Astrocyte of the hippocampus (primary cell): ENCODE results near the gene PANK4.

Source experiments
- DNase-seq: peaks from one replicate; pipeline ENCODE4 v3.0.0; 2011; ENCODE audit warnings: low read depth, low spot score

Gene PANK4

DNA sequence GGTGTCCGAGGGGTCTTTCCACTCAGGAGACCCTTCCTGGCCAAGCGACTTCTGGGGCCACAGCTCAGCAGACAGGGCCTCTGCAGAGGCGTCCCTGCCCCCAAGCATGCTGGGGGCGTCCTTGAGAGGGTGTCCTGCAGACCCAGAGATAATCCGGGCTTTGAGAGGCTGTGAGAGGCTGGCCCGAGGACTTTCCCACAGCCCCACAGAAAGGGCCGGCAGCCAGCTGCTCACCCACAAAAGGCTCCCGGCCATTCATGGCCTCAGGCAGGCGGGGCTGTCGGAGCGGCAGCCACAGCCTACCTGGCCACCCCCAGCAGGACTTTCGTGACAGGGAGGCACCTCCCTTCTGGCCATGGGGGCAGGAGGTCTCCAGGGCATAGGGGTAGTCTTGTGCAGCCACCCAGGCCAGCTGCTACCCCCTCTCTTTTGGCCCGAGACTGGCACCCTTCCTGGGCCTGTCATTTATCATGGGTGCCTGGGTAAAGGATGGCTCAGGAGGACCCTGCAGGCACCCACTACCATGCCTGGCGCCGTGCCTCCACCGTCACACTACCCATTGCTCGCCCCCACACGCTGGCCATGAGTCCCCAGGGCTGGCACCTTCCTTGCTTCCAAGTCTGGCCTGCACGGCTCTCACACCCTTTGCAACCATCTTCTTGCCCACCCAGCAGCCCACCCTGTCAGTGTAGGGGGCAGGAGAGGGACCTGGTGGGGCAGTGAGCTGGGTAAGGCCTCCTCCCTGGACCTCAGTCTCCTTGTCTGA, 18.7 kb upstream of the PANK4 start:
- peak; percentile 78 for DNase-seq

DNA sequence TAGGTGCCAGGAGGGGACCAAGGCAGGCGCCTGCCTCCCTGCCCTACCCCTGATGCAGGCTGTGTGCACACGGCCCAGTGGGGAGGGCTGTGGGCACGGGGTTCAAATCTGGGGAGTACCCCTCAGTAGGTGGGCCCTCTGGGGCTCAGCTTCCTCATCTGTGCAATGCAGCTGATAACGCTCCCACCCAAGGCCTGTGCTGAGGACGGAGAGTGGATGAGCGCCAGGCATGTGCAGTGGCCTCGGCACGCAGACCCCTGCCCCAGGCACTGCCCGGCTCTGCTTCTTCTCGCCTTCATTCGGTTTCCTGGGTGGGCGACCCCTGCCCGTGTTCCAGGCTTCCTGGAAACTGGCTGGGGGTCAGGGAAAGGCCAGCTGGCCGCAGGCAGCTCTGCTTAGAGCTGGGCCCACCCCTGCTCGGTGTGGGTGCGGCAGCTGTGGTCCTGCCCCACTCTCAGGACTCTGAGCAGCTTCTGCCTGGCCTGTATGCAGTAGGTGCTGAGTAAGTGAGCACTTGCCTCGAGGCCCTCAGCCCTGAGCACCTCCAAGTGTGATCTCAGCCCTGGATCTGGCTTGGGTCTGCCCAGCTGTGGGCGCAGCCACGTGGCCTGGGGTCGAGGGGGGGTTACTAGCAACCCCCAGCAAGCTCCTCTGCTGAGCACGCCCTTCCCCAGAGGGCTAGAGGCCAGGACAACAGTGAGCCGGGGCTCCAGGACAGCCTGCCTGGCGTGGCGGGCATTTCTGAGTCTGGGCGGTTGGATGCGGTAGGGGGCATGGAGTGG, 17.9 kb upstream of the PANK4 start:
- DNase-seq, result peak; percentile 59

DNA sequence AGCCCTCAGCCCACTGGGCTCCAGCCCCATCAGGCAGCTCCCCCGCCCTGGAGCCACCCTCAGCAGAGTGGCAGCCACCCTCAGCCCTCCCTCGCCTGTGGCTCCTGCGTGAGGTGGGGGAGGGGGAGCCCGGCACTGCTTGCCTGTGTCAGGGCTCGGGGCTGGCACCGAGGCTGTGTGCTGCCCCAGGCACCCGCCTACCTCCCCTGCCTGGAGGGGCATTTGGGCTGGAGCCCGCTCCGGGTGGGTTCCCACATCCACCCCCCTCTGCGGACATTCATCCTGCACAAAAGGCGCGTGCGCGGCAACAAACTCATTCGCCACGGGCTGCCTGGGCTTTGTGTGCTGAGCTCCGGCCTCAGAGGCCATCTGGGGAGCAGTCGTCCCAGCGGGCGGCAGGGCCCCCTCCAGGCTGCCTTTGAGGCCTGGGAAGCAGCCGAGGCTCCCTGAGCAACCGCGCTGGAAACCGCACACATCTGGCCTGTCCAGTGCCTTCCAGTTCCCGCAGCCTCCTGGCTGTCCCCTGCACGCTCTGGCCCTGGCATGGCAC, 17.2 kb upstream of the PANK4 start:
- peak; percentile 69 for DNase-seq

DNA sequence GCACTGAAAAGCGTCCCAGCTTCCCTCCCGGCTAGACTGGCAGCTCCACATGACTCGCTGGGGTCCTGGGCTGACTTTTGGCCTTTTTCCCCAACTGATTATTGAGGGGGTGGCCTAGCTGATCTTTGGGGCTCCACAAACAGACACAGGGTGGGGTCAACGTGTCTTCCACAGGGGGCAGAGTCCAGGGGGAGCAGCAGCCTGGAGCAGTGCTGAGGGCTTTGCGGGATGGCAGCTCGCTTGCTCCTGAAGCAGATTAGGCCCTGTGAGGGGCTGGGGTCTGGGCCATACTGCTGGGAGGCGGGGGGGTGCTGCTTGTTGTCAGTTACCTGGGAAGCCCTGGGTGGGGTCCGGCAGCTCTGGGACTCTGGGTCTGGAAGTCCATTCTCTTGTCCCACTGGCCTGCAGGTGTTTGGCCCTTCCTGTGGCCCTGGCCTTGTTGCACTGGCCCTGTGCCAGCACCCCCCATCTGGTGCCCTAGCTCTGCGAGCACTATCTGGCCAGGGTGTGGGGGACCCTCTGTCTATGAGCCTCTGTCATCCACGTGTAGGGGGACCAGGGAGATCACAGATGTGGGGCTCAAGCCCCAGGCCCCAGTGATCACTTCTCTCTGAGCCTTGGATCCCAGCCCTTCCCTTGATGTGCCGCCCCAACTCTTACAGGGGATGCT, 16.0 kb upstream of the PANK4 start:
- DNase-seq, result no peak

DNA sequence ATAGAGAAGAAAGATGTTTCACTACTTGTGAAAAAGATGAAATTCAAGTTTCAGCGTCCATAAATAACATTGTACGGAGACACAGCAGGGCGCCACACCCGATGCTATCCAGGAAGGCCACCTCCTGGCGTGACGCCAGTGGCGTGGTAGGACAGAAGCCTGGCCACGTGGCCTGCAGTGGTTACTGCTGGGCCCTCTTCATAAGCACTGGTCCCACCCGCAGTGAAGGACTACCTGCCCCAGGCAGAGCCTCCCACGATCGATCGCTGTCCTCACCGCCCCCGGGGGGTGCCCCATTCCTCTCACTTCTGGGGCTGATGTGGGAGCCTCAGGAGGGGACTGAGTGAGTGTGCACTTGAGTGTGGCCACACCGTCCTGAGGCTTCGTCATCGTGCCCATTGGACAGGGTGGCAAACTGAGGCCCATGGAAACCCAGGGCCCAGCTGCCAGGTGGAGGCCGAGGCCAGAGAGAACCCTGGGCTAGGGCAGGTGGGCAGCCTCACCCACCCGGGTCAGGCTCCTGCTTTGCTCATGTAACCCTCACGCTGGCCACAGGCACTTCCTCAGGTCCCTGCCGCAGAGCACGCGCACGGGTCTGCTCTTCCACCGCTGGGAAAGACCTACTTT, 15.3 kb upstream of the PANK4 start:
- DNase-seq, result no peak

DNA sequence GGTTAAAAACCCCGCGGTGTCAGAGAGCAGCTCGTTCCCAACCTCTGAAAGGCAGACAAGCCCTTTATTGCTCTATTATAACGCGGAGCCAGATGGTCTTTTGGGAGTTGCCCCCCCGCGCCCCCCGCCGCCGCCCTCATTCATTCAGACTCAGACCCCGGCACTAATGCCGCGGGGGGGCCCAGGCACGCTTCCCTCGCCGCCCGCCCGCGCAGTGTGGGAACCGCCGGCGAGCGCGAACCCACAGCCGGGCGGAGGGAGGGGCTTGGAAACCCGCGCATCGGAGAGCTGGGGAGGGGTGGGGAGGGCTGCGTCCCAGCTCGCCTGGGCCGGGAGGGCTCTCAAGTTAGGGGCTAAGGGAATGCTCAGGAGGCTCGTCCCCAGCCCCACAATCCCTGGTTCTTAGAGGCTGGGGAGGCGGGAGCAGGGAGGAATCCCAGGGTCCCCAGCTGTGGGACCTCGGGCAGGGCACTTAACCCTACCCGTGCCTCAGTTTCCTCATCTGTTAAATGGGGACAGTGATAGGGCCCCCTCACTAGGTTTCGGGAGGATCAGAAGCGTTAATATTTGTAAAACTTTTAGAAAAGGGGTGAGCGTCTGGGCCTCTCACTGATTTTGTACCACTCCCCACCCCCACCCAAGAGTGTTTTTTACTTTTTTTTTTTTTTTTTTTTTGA, 14.6 kb upstream of the PANK4 start:
- DNase-seq, result peak; percentile 57

DNA sequence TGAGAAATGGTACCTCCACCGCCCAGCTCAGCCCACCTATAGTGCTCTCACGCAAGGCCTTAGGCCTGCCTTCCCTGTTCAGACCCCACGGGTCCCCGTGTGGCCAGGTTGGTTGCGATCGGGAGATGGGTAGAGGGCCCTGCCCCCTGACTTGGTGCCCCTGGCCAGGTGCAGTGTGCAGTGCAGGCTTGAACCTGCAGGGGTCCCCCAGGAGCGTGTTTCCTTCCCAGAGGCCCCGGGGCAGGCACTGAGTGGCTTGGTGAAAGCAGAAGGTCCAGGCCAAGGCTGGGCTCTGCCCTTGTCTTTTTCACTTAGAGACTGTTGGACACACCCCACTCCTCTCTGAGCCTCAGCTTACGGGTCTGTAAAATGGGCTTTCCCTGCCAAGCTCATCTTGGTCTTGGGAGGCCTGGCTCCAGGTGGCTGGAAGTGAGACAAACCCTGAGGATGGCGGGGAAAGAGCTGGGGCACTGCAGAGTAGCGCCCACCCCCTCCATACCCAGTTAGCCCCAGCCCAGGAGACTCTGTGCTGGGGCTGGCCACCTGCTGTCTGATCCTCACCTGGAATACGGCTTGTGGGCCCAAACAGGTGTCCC, 13.0 kb upstream of the PANK4 start:
- DNase-seq, result no peak

DNA sequence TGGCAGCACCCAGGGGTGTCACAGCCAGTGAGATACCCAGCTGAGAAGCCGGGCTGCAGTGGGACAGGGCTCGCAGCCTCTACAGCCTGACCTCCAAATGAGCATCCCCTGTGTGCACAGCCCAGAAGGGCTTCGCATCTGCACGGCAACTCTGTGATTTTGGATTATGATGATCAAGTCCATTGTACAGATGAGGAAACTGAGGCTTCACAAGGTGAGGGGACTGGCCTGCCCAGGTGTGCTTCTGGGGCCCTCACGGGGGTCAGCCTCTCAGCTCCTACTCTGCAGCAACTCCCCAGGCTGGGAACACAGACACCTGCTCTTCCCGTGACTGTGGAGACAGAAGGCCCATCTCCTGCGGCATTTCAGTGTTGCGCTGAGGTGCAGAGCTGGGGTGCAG, 12.5 kb upstream of the PANK4 start:
- DNase-seq, result no peak

DNA sequence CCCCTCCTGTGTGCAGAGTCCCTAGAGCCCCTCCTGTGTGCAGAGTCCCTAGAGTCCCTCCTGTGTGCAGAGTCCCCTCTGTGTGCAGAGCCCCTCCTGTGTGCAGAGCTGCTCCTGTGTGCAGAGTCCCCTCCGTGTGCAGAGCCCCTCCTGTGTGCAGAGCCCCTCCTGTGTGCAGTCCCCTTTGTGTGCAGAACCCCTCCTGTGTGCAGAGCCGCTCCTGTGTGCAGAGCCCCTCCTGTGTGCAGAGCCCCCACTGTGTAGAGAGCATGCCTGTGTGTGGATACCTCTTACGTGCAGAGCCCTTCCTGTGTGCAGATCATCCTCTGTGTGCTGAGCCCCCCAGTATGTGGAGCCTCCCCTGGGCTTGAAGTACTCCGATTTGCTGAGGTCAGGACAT, 12.0 kb upstream of the PANK4 start:
- no peak for DNase-seq

DNA sequence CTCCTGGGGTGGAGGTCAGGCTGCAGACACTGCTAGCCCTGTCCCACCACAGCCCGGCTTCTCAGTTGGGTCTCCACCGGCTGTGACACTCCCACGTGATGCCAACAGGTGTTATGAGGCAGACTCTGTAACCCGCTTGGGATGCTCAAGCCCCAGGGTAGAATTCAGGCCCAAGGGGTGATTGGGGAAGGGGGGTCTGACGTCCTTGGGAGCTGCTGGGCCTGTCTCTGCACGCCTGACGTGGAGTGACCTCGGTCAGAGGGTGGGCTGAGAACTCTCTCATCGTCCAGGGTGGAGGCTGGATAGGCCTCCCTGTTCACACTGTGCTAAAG, 11.4 kb upstream of the PANK4 start:
- no peak for DNase-seq

DNA sequence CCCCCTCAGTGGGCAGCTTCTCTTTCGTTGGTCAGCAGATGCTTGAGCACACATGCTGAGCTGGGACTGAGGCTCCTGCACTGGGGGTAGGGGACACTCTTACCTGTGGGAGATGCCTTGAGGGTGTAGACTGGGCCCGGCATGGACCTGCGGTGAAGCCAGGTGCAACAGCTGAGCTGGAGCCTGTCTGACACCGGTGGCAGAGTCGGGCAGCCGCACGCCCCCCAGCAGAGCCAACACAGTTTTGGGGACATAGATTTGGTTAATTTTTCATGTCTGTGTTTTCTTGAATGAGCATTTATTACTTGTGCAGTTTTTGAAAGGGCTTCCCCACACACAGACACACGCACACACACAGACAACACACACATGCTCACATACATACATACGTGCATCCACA, 9.6 kb upstream of the PANK4 start:
- no peak for DNase-seq

DNA sequence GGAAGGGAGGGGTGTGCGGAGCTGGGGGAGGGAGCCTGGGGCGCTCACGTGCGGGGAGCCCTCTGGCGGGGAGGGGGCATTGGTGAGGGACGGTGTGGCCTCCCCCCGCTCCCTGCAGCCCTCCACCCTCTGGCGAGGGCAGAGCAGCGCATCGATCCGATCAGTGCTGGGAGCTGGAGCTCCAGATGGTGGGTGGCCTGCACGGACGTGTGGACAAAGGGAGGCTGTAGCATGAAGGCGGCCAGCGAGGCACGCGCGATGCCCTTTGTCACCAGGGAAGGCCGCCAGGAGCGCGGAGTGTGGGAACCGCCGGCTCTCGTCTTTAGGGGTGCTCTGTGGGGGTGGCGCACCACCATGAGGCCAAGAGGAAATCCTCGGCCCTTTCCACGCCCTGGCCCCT, 9.1 kb upstream of the PANK4 start:
- DNase-seq, result no peak

DNA sequence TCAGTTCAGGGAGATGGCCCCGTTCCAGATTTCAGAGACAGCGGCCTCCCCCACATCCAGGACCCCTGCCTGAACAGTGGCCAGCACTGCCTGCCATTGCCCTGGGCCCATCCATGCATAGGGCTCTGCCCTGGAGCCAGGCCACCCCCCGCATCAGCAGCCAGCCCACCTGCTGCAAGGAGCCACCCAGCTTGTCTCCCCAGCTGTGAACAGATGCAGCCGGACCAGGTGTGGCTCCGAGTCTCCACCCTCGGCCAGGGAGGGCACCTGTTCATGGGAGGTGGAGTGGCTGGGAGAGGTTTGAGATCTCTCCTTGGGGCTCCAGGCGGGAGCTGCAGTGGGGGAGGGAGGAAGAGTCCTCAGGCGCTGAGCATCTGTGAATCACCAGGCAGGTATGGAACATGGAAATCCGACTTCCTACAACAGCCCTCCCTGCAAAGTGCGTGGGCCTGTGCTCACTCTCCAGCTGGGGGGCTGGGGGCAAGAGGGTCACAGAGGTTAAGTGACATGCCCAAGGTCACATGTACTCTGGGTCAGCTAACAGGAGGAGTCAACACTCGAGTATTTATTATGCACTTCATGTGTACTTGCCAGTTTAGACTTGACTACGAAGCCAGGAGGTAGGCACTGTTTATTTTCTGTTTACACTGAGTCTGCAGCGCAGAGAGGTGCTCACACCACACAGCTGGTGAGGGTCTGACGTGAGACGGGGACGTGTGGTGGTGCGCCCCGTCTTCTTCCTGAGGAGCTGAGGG, 8.5 kb upstream of the PANK4 start:
- DNase-seq, result peak; percentile 70

DNA sequence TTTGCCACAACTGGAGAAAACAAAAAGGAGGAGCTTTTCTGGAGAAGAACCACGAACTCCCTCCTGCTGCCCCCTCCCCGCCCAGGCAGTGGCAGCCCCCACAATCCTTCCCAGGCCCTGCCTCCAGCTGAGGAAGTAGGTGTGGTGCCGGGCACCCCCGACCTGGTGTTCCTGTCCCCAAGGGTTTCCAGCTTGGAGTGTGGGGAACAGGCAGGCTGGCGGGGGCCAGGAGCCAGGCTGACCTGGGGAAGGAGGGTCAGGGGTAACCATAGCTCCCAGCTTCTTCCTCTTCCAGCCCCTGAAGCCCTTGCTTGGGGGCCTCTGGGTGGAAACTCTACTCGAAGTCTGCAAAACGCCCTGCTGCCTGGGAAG, 7.9 kb upstream of the PANK4 start:
- DNase-seq, result no peak

DNA sequence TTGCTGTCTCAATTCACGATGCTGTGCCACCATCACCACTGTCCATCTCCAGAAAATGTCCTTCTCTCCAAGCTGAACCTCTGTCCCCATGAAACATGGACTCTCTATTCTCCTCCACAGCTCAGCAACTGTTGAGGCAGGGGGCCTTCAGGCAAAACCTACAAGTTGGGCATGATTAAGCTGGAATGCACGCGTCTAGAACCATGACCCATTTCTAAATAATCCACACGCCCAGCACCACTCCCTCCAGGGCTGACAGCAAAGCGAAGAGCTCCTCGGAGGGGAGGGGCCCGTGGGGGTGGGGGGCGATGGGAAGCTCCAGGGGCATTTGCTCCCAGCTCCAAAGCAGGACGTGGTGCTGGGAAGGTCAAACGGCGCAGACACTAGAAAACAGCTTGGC, 7.0 kb upstream of the PANK4 start:
- peak; percentile 41 for DNase-seq

DNA sequence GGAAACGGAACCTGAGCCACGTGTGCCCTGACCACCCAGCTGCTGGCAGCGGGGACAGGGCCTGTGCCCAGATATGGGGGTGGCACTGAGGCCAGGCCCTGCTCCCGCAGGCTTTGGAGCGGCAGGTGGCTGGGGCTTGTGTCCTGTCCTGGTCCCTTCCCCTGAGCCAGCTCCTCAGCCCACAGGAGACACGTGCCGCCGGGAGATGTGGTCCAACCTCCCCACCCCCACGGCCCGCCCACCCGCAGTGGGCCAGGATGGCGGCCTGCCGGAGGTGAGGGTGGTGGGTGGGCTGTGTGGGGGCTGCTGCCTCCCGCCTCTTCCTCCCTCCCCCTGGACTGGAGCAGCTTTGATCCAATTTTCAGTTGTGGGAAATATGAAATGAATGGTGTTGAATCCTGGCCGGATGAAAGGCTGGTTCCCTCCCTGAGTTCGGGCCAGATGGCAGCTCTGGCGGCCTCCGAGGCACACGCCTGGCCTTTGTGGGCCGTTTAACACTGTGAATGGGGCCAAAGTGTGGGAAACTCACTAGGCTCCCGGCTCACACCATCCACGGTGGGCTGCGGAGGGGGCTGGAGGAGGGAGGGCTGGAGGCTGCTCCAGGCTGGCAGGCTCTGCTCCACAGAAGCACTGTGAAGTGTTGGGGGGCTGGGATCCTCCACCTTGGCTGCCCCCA, 6.2 kb upstream of the PANK4 start:
- DNase-seq, result no peak

DNA sequence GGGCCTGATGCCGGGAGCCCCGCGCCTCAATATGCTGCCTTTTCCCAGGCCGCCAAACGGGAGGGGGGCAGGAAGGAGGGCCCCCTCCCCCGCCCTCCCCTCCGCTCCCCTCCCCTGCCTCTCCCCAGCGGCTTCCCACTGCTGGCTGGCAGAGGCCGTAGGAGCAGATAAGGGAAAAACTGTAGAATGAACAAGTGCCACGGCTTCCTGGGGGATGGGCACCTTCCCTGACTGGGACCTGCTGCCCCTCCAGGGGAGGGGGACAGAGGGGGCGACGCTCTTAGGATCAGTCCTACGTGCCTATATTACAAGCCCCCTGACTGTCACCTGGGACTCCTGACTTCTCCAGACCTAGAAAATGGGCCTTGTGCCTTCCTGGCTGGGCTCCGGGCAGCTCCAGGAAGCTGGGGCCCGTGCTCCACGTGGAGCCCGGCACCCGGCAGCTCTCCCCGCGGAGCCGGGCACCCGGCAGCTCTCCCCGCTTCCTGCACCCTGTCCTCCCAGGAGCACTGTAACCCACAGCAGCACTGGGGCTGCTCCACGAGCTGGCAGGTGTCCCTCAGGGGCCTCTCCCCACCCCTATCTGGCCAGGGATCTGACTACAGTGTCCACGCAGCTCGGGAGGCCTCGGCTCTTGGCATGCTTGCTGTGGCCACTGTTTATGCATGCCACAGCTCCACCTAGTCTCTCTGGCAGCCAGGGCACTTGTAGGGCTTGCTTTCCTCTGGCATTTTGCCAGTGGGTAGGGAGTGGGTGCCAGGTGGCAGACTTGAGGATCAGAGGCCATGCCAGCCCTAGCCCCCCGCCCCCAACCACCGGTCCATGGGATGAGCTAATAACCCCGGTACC, 4.3 kb upstream of the PANK4 start:
- peak; percentile 55 for DNase-seq

DNA sequence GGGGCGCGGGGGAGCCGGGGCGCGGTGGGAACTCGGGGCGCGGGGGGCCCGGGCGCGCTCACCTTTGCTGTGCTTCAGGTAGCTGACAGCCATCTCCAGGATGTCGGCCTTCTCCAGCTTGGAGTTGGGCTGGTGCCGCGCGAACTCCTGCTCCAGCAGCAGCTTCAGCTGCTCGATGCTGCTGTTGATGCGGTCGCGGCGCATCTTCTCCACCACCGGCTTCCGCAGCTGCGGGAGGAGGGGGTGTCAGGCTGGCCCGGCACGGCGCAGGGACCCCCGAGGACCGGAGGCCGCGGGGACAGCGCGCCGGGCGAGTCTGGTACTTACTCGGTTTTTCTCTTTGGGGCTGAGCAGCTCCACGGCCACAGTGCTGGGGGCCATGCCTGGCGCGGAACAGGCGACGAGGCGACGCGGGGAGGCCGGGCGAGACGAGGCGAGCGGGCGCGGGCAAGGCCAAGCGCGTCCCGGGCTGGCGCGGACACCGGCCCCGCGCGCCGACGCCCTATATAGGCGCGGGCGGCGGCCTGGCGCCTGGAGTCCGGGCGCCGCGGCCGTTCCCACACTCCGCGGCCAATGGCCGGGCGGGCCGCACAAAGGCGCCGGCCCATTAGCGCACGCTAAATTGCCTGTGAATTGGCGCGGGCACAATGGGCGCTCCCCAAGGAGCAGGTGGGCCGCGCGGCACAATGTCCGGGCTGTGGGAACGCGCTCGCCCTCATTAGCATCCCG, 3.6 kb upstream of the PANK4 start, which contains the start of gene HES5:
Gene HES5 (minus strand): TSS at position 480 of the 729 bp plus-strand sequence. CDS start 99 bp downstream, at position 381.
- peak; percentile 67 for DNase-seq
